ENCODE results near the gene SIPA1L3.

DNA sequence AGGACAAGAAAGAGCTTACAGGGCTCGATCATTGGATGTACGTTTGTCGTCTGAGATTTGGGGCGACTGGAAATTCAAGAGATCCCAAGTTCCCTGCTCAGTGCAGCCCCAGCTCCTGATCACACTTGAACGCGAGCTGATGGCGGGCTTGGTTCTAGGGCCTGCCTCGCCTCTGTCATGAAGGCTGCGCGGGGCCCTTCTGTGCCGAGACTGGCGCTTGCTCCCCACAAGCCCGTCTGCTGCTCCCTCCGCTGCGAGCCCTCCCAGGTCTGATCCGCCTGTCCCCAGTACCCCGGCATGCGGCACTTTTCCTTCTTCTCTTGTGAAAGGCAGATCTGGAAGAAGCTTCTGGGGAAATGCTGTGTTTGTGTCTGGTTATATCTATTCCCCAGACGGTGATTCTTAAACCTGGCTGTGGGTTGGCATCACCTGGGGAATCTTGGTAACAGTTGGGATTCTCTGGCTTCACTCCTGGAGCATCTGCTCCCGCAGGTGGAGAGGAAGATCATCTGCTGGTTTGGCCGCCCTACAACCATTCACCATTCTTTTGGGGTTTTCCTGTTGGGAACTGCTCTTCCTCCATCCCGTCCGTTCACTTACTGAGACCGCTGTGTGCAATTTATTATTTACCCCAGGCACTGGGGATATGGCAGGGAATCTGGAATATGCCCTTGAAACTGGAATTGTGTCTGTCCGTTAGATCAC, 43.6 kb downstream of the SIPA1L3 start:
- TF ChIP-seq, protein P1, sequence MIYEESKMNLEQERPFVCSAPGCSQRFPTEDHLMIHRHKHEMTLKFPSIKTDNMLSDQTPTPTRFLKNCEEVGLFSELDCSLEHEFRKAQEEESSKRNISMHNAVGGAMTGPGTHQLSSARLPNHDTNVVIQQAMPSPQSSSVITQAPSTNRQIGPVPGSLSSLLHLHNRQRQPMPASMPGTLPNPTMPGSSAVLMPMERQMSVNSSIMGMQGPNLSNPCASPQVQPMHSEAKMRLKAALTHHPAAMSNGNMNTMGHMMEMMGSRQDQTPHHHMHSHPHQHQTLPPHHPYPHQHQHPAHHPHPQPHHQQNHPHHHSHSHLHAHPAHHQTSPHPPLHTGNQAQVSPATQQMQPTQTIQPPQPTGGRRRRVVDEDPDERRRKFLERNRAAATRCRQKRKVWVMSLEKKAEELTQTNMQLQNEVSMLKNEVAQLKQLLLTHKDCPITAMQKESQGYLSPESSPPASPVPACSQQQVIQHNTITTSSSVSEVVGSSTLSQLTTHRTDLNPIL (CRISPR knock-in tag; IDR thresholded peaks at IDR 0.05; ENCODE audit: low read depth): no peak
- TF ChIP-seq ZNF70 (CRISPR knock-in tag; IDR thresholded peaks at IDR 0.05): no peak
- TF ChIP-seq, protein P2, sequence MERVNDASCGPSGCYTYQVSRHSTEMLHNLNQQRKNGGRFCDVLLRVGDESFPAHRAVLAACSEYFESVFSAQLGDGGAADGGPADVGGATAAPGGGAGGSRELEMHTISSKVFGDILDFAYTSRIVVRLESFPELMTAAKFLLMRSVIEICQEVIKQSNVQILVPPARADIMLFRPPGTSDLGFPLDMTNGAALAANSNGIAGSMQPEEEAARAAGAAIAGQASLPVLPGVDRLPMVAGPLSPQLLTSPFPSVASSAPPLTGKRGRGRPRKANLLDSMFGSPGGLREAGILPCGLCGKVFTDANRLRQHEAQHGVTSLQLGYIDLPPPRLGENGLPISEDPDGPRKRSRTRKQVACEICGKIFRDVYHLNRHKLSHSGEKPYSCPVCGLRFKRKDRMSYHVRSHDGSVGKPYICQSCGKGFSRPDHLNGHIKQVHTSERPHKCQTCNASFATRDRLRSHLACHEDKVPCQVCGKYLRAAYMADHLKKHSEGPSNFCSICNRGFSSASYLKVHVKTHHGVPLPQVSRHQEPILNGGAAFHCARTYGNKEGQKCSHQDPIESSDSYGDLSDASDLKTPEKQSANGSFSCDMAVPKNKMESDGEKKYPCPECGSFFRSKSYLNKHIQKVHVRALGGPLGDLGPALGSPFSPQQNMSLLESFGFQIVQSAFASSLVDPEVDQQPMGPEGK (CRISPR knock-in tag; IDR thresholded peaks at IDR 0.05; ENCODE audit: borderline replicate concordance): no peak
- no peak for TF ChIP-seq RARB (CRISPR knock-in tag; IDR thresholded peaks at IDR 0.05)
- TF ChIP-seq ISL1 (CRISPR knock-in tag; IDR thresholded peaks at IDR 0.05): no peak
- TF ChIP-seq ZNF8 (CRISPR knock-in tag; IDR thresholded peaks at IDR 0.05): no peak
- TF ChIP-seq ARNTL (CRISPR knock-in tag; IDR thresholded peaks at IDR 0.05; ENCODE audit: borderline replicate concordance, low read depth): no peak
